OCI-LY1 (cell line): ENCODE results near the gene DRC7.

ENCODE experiments used
- CTCF ChIP-seq: fragments of 200-600 bp; sonication (generic), shearing (Covaris generic); IDR thresholded peaks from 2 replicates; pipeline ENCODE4 v1.5.1; 2017; ENCODE audit warnings: mild to moderate bottlenecking, antibody characterized with exemption, low read length, moderate library complexity, mixed read lengths
- EZH2 ChIP-seq: fragments of 200-600 bp; sonication (generic), shearing (Covaris generic); IDR thresholded peaks from 2 replicates; pipeline ENCODE4 v1.8.0; 2017; ENCODE audit warnings: borderline replicate concordance, mixed run types, mild to moderate bottlenecking, antibody characterized with exemption, low read length, moderate library complexity, mixed read lengths

GRCh38 chr16:57688987-57689761 is 5.4 kb upstream of the DRC7 start:
- TF ChIP-seq CTCF, result no peak
- TF ChIP-seq EZH2, result no peak
